T1000 (cell line): ENCODE measurements around the gene AP5Z1.
"Not testable (repeated sequence)": the region's sequence is repeated elsewhere in the genome, so short reads cannot be mapped to it uniquely, and the experiment has no call there.

Experiments used
- DNase-seq: peaks from one replicate; lab custom pipeline; 2025; ENCODE audit warnings: mixed read lengths; lab: John Stamatoyannopoulos, UW

Gene AP5Z1

DNA sequence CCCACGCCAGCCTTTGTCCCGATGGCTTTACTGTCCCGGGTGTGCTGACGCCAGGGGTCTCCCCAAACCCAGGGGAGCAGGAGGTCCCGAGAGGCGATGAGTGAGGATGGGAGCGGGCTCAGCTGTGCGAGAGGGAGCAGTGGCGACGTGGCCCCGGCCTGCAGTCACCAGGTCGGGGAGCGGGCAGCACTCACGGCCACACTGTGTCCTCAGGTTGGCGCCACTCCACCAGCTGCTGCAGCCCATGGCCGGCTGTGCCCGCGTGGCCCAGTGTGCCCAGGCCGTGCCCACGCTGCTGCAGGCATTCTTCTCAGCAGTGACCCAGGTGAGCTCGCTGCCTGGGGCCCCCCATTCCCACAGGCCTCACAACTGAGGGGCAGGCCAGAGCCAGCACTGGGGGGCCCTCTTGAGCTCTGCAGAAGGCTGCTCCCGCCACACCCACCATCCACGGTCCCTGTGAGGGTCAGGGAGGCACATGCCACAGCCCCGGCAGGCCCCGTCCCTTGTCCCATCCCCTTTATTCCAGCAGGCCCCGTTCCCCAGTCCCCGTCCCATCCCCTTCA is 13.3 kb downstream of the AP5Z1 start:
- DNase-seq, result no peak

DNA sequence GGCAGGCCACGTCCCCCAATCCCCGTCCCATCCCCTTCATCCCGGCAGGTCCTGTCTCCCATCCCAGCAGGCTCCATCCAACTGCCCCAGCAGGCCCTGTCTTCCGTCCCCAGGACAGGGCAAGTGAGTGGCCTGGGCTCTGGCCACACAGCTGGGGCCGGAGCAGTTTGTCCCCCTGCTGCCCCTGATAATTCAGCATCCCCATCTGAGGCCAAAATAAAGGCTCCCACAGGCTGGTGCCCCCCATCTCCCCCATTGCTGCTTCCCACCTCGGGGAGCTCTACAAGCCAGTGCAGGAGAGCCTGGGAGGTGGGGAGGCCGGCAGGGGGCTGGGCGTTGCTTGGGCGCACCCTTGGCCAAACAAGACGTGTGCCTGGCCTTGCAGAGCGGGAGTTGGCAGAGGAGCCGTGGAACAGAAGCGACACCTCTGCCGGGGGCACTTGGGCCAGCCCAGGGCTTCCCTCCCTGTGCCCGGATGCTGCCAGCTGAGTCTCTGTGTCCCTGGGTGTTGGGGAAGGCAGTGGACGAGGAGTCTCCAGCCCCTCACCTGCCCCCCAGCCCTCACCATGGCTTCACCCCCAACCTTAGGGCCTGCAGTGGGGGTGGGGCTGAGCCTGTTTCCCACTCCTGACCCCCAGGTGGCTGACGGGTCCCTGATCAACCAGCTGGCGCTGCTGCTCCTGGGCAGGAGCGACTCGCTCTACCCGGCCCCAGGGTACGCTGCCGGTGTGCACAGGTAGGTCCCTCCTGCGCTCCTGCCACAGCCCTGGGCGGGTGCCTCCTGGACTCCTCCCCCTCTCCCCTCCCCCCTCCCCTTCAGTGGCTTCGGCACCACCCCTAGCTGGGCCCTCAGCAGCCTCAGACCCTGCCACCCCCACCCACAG is 14.0 kb downstream of the AP5Z1 start:
- no peak for DNase-seq

DNA sequence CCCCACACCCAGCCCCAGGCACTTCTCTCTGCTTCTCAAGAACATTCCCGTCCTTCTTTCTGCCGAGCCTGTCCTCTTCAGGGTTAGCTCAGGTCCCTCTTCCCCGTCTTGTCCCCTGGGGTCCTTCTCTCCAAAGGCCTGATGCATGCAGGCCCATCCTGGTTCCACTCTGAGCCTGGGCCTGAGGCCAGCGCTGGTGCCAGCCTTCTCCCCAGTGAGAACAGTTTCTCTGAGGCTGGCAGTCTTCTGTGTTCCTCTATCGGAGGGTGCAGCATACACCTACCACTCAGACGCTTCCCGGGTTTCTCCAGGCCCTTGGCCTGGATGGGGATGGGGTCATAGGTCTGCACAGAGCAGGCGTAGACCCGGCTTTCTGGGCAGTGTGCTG is 14.6 kb downstream of the AP5Z1 start:
- DNase-seq, result no peak

DNA sequence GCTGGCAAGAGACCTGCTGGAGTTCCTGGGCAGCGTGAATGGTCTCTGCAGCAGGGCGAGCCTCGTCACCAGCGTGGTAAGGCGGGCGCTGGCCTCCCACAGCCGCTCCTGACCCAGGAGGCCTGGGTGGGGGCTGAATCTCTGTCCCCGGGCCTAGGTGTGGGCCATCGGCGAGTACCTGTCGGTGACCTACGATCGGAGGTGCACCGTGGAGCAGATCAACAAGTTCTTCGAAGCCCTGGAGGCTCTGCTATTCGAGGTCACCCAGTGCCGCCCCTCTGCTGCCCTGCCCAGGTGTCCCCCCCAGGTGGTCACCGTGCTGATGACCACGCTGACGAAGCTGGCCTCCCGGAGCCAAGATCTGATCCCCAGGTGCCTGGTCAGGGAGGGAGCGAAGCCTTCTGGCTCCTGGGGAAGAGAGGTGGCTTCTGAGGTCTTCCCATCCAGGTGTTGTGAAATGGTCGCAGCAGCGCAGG is 15.1 kb downstream of the AP5Z1 start:
- no peak for DNase-seq

DNA sequence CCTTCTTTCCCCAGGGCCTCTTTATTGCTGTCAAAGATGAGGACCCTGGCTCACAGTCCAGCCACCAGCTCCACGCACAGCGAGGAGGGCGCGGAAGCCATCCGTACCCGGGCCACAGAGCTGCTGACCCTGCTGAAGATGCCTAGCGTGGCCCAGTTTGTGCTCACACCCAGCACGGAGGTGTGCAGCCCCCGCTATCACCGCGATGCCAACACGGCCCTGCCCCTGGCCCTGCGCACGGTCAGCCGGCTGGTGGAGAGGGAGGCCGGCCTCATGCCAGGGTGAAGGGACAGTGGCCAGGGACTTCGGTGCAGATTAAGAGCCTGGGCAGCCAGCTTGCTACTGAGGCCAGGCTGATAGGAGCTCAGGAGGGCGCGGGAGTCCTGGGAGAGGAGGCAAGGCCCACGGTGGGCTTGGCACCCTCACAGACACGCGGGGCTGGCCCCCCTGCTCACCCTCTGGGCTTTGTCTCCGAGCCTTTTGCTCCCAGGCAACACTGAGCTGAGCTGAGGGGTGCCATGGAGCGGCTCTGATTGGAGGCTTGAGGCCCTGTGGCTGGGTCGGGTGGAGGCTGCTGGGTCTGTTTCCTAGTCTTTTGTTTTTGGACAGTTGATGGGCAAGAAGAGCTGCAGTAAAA is 15.8 kb downstream of the AP5Z1 start:
- no peak for DNase-seq

DNA sequence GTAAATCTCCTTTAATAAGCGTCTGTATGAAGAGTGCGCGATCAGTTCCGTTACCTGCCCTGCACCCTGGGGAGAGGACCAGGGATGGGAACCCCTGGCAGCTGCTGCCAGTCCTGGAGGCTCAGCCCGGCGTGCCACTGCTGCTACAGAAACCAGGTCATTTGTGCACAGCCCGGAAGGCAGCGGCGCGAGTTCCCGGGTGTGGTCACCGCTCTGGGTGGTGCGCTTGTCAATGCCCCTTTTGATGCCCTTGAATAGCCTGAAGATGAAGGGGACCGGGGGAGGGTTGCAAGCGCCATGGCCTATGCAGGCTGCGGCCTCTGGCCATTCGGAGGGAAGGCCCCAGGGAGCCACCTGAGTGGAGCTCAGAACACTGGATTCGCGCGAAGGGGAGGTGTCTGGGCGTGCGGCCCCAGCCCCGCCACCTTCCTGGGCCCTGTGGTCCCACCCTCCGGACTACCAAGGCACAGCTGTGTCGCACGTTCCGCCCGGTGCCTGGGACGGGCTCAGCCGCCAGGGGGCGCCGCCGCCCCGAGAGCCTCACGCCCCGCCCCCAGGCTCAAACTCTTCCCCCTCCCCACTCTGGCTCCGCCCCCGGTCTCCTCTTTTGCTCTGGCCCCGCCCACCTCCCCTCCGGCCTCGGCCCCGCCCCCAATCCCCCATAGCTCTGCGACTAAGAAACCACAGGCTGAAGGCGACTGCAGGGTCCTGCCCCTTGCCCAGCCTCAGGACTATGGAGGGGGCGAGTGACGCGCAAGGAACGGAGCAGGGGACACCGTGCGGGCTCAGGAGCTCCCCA is 16.5 kb downstream of the AP5Z1 start:
- DNase-seq, result peak; percentile 52

DNA sequence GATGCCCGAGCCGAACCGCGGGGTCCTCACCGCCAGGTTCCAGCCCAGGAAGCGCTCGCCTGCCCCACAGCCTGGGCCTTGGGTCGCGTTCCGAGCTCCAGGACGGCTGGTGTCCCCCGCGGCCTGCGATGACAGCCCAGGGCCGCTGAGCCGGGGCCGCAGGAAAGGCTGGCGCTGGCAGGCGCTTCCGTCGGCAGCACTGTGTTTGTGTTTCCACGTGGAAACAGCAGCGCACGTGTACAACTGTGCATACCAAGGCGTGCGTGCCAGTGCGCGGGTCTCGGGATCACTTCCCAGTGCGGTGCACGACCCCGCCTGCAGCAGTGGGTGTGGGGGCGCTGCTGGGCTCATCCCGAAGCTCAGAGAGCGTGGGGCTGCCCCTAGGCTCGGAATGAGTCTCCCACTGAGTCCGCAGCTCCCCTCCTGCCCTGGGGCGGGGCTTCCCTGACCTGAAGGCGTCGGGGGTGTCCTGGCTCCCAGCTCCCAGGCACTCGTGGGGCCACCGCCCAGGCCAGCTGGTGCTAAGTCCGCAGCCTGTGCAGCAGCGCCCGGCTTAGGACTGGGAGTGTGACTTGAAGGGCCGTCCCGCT is 17.2 kb downstream of the AP5Z1 start:
- no peak for DNase-seq

DNA sequence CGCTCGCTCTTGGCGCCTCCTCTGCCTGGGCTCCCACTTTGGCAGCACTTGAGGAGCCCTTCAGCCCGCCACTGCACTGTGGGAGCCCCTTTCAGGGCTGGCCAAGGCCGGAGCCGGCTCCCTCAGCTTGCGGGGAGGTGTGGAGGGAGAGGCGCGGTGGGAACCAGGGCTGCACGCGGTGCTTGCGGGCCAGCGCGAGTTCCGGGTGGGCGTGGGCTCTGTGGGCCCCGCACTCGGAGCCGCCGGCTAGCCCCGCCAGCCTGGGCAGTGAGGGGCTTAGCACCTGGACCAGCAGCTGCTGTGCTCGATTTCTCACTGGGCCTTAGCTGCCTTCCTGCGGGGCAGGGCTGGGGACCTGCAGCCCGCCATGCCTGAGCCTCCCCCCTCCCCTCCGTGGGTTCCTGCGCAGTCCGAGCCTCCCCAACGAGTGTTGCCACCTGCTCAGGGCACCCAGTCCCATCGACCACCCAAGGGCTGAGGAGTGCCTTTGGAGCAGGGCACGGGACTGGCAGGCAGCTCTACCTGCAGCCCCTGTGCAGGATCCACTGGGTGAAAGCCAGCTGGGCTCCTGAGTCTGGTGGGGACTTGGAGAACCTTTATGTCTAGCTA is 18.1 kb downstream of the AP5Z1 start:
- DNase-seq, result not testable (repeated sequence)

DNA sequence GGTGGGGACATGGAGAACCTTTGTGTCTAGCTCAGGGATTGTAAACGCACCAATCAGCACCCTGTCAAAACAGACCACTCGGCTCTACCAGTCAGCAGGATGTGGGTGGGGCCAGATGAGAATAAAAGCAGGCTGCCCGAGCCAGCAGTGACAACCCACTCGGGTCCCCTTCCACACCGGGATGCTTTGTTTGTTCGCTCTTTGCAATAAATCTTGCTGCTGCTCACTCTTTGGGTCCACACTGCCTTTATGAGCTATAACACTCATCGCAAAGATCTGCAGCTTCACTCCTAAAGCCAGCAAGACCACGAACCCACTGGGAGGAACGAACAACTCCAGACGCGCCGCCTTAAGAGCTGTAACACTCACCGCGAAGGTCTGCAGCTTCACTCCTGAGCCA is 18.7 kb downstream of the AP5Z1 start:
- not testable (repeated sequence) for DNase-seq

DNA sequence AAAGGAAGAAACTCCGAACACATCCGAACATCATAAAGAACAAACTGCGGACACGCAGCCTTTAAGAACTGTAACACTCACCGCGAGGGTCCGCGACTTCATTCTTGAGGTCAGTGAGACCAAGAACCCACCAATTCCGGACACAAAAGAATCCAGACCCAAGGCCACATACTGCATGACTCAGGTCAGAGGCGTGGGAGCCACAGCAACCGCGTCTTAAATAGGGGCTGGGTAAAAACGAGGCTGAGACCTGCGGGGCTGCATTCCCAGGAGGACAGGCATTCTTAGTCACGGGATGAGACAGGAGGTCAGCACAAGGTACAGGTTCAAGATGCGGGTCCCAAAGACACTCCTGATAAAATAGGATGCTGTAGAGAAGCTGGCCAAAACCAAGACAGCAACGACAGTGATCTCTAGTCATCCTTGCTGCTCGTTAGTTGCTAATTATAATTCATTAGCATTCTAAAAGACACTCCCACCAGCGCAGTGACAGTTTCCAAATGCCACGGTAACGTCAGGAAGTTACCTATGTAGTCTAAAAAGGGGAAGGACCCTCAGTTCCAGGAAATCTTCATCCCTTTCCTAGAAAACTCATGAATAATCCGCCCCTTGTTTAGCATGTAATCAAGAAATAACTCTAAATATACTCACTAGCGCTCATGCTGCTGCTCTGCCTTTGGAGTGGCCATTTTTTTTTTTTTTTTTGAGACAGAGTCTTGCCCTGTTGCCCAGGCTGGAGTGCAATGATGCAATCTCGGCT is 19.3 kb downstream of the AP5Z1 start:
- DNase-seq, result no peak

DNA sequence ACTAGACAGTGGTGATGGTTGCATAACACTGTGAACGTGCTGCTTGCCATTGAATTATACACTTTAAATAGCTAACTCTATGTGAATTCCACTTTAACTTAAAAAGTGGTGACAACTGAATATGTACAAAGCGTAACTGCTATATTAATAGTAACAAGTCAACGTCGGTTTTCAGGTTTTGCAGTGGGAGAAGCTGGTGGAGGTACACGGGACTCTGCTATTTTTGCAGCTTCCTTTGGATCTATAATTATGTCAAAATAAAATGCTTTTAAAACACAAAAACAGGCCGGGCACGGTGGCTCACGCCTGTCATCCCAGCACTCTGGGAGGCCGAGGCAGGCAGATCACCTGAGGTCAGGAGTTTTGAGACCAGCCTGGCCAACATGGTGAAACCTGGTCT is 21.0 kb downstream of the AP5Z1 start:
- no peak for DNase-seq

DNA sequence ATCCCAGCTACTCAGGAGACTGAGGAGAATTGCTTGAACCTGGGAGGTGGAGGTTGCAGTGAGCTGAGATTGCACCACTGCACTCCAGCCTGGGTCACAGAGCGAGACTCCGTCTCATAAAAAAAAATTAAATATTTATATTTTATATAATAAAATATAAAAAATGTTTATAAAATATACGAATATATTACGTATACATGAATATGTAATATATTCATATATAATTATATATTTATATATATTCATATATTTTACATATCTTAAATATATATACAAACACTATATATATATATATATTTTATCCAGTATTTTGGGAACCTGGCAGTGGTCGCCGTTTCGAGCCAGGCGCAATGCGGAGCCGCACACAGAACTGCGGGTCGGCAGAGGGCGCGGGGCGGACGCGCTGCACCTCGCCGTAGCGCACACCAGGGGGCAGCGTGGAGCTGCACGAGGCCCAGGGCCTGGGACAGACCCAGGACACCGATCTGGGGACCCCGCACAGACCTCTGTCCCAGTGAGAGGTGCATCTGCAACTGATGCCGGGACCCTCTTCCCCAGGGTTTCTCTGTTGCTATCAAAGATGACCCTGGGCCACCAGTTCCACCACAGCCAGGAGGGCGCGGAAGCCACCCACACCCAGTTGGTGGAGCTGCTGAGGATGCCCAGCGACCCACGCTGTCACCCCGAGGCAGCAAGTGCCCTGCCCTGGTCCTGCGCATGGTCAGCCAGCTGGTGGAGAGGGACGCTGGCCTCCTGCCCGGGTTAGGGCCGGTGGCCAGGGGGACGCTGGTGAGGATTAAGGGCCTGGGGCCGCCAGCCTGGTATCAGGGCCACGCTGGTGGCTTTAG is 22.7 kb downstream of the AP5Z1 start:
- DNase-seq, result no peak

DNA sequence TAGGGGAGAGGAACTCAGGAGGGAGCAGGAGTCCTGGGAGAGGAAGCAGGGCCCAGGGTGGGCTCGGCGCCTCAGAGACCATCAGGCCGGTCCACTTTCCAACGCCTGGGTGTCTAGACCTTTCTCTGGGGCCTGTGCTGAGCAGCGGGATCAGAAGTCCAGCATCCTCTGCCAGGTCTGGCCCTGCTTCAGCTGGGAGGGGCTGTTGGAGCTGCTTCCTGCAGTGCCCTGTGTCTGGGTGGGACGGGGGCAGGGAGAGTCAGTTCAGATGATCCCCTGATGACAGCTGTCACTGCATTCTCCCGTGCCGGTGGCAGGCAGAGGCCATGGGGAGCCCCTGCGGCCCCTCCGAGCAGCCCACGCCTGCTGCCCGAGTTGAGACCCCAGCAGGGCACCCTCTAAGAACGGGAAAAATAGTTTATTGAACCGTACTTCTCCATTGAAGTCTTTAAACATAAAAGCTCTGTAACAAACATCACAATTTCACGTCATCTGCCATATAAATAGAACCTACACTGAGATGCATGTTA is 23.3 kb downstream of the AP5Z1 start:
- no peak for DNase-seq

DNA sequence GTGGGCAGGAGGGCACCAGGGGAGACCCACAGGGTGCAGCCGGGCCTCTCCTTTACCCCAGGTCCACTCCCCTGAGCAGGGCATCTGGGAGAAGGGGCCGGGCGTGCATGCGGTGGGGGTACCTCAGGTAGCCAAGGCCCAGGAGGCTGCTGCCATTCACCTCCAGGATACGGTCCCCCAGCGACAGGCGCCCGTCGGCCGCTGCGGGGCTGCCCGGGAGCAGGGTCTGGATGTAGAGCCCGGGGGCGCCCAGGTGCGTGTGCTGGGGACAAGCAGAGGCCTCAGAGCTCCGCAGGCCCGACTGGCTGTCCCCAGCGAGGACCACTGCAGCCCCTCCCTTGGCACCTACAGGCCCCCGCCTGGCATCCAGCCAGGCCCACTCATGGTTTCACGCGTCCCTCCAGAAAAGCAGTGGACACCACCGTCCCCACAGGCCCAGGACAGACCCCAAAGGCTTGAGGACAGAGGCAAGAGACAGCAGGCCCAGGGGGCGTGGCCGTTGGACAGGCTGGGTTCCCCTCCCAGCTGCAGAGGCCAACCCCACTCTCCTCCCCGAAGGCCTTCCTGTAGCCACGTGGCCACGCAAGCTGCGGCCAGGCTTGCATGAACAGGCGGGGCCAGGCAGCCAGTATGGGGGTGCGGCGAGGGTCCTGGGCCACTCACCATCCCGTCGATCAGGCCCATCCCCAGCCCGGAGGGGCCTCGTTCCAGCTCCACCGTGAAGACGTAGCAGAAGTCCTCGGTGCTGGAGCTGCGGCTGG is 24.3 kb downstream of the AP5Z1 start:
- DNase-seq, result no peak

DNA sequence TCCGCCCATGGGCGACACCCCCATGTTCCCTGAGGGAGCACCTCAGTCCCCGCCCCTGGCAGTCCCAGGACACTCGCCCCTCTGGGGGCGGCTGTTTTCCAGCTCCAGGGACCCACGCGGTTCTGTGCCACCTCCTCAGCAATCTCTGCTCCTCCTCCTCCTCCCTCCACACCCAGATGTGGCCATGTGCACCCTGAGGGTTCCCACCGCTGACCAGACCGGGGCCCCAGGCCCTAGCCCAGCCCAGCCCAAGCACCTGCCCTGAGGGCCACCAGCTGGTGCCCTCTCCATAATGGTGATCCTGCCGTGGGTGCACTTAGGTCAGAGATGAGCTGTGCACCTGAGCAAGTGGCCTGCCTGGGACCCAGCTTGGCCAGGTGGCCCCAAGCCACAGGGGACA is 25.1 kb downstream of the AP5Z1 start:
- no peak for DNase-seq

DNA sequence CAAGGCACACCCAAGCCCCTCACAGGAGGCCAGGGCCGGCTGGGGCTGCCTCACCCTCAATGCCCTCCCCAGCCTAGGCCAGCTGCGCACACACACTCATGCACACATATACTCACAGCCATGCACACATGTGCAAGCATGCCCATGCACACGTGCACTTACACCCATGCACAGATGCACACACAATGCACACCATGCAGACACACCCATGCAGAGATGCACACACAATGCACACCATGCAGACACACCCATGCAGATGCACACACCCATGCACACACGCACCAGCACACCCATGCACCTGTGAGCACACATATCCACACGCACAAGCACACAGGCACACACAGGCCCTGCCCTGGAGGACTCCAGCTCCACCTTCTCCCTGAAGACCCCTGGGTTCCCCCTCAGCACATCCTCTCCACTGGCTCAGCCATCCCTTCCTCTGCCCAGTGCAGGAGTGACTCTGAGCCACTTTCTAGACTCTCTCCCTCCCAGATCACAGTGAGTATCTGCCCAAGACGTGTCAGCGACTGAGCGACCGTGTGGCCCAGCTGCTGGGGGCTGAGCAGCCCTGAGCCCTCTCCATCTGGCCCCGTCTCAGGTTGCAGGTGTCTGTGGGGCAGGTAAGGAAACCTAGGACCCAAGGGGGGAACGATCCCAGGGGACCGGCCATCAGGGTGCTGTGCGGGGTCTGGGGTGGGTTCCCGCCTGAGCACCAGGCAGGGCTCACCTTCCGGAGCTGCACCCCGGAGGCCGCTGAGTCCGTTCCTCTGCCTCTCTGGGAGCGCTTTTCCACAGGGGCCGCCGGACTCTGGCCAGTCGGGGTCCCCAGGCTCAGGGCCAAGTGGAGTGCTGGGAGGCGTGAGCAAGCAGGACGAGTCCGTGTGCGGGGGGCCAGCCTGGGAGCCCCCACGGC is 25.8 kb downstream of the AP5Z1 start:
- no peak for DNase-seq

DNA sequence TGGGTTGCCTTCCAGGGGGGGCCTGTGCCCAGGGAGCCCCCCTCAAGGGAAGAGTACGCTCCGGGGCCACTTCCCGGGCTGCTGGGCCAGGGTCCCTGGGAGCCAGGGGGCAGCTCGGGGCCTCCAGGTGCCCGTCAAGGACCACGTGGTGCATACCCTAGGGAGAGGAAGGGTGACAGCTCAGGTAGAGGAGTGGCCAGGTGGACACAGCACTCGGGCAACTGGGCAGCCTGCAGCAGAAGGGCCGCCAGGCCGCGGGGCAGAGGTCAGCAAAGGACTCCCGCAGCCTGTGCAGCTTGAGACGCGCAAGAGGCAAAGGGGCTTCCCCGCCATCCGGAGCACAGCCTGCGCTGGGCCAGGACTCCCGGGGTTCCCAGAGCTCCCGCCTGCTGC is 26.4 kb downstream of the AP5Z1 start:
- no peak for DNase-seq

DNA sequence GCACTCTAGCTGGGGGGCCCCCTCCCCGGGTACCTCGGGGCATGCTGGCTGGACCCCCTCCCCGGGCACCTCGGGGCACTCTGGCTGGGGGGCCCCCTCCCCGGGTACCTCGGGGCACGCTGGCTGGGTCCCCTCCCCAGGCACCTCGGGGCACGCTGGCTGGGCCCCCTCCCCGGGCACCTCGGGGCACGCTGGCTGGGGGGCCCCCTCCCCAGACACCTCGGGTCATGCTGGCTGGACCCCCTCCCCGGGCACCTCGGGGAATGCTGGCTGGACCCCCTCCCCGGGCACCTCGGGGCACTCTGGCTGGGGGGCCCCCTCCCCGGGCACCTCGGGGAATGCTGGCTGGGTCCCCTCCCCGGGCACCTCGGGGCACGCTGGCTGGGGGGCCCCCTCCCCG is 27.2 kb downstream of the AP5Z1 start:
- DNase-seq, result not testable (repeated sequence)
